ENCODE data around the gene WDR49.

WDR49 gene

DNA sequence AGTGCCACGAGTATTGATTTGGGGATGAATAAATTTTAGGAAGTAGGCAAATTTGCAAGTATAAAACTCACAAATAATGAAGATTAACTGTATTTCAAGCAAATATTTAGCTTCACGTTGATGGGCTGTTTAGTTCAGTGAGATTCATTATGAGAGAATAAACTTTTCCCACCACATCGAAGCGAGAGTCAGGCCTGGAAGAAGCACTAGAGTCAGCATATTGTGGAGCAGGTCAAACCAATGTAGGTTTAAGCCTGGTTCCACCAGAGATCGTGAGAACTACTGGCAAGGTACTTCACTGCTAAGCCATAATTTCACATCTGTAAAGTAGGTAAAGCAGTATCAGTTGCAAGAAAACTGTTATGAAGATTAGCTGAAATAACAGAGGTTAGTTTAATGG, 22.3 kb downstream of the WDR49 start:
- no peaks in the 10 kb centered on the region for H3K4me1 ChIP-seq (ENCODE audit: control insufficient read depth, insufficient read depth, low read length)
- CTCF ChIA-PET = no interaction called here

DNA sequence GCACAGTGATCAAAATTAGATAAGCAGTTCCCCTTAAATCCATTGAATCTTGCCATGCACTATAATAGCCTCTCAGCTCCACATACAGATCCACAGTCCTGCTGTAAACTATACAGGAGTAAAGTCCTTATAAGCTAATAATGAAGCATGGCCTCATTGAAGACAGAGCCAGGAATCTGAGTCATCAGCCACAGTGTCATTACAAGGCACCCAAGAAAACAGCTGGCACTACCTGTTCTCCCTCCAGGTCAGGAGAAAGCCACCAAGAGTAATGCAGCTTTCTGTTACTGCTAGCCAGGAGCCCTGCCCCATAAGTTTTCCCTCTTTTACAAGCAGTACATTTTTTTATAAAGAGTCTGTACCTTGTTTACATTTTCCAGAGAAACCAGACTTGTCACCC, 27.3 kb downstream of the WDR49 start:
- H3K4me1 ChIP-seq (ENCODE audit: control insufficient read depth, insufficient read depth, low read length) = no peaks in the 10 kb centered on the region
- ChIA-PET CTCF (interaction anchor here (0.7 kb wide), 1 partner anchor 12 kb away, joined by 3 read pairs; no protein-coding TSS in a partner anchor), POLR2A (no interaction called here)
- H3K4me3 ChIP-seq (ENCODE audit: low read depth, low read length) = no peak overlapping the region
- H3K27ac ChIP-seq (ENCODE audit: extremely low read depth, low read depth, low read length) = no peak overlapping the region
- TF ChIP-seq REPIN1 (tag by site-specific recombination; IDR thresholded peaks at IDR 0.05; ENCODE audit: low read depth) (no peak), ZBTB8A (tag by site-specific recombination; IDR thresholded peaks at IDR 0.05) (no peak), ZNF664 (tag by site-specific recombination; IDR thresholded peaks at IDR 0.05) (no peak), ZSCAN23 (tag by site-specific recombination; IDR thresholded peaks at IDR 0.05) (no peak), ZFHX2 (tag by site-specific recombination; conservative IDR thresholded peaks at IDR 0.05) (no peak), SP3 (tag by site-specific recombination; IDR thresholded peaks at IDR 0.05) (no peak), ZNF426 (tag by site-specific recombination; IDR thresholded peaks at IDR 0.05) (no peak), ZFP37 (tag by site-specific recombination; IDR thresholded peaks at IDR 0.05) (no peak), ZEB2 (tag by site-specific recombination; IDR thresholded peaks at IDR 0.05) (no peak), GFI1B (tag by site-specific recombination; IDR thresholded peaks at IDR 0.05) (no peak), ZNF37A (tag by site-specific recombination; IDR thresholded peaks at IDR 0.05) (no peak), ZNF223 (tag by site-specific recombination; IDR thresholded peaks at IDR 0.05) (no peak), ZNF19 (tag by site-specific recombination; IDR thresholded peaks at IDR 0.05; ENCODE audit: low read depth) (no peak), ZNF366 (tag by site-specific recombination; conservative IDR thresholded peaks at IDR 0.05) (no peak), ZNF585B (tag by site-specific recombination; IDR thresholded peaks at IDR 0.05) (no peak), ZNF174 (tag by site-specific recombination; IDR thresholded peaks at IDR 0.05) (no peak)
- TF ChIP-seq, protein P1, sequence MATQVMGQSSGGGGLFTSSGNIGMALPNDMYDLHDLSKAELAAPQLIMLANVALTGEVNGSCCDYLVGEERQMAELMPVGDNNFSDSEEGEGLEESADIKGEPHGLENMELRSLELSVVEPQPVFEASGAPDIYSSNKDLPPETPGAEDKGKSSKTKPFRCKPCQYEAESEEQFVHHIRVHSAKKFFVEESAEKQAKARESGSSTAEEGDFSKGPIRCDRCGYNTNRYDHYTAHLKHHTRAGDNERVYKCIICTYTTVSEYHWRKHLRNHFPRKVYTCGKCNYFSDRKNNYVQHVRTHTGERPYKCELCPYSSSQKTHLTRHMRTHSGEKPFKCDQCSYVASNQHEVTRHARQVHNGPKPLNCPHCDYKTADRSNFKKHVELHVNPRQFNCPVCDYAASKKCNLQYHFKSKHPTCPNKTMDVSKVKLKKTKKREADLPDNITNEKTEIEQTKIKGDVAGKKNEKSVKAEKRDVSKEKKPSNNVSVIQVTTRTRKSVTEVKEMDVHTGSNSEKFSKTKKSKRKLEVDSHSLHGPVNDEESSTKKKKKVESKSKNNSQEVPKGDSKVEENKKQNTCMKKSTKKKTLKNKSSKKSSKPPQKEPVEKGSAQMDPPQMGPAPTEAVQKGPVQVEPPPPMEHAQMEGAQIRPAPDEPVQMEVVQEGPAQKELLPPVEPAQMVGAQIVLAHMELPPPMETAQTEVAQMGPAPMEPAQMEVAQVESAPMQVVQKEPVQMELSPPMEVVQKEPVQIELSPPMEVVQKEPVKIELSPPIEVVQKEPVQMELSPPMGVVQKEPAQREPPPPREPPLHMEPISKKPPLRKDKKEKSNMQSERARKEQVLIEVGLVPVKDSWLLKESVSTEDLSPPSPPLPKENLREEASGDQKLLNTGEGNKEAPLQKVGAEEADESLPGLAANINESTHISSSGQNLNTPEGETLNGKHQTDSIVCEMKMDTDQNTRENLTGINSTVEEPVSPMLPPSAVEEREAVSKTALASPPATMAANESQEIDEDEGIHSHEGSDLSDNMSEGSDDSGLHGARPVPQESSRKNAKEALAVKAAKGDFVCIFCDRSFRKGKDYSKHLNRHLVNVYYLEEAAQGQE (tag by site-specific recombination; IDR thresholded peaks at IDR 0.05) = no peak
- TF ChIP-seq, protein P2, sequence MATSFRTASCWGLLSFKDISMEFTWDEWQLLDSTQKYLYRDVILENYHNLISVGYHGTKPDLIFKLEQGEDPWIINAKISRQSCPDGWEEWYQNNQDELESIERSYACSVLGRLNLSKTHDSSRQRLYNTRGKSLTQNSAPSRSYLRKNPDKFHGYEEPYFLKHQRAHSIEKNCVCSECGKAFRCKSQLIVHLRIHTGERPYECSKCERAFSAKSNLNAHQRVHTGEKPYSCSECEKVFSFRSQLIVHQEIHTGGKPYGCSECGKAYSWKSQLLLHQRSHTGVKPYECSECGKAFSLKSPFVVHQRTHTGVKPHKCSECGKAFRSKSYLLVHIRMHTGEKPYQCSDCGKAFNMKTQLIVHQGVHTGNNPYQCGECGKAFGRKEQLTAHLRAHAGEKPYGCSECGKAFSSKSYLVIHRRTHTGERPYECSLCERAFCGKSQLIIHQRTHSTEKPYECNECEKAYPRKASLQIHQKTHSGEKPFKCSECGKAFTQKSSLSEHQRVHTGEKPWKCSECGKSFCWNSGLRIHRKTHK (tag by site-specific recombination; IDR thresholded peaks at IDR 0.05) = no peak
- no peaks in the 10 kb centered on the region for H3K9me3 ChIP-seq (ENCODE audit: control insufficient read depth, insufficient read depth, low read depth, low read length)
- H3K36me3 ChIP-seq (ENCODE audit: control insufficient read depth in 2 of 2, insufficient read depth in 1 of 2, low read length in 2 of 2) = no peaks in the 10 kb centered on the region

More for the DNA sequence above, 22.3 kb downstream of the WDR49 start:
- no peak overlapping the region for H3K4me3 ChIP-seq (ENCODE audit: low read depth, low read length)
- no peak overlapping the region for H3K27ac ChIP-seq (ENCODE audit: extremely low read depth, low read depth, low read length)
- H3K9me3 ChIP-seq (ENCODE audit: control insufficient read depth, insufficient read depth, low read depth, low read length) = no peaks in the 10 kb centered on the region
- no peaks in the 10 kb centered on the region for H3K36me3 ChIP-seq (ENCODE audit: control insufficient read depth in 2 of 2, insufficient read depth in 1 of 2, low read length in 2 of 2)
- TF ChIP-seq ZNF549 (tag by site-specific recombination; IDR thresholded peaks at IDR 0.05) (no peak), ZBTB21 (tag by site-specific recombination; IDR thresholded peaks at IDR 0.05) (no peak), ZNF335 (tag by site-specific recombination; conservative IDR thresholded peaks at IDR 0.05) (no peak), ZNF133 (tag by site-specific recombination; IDR thresholded peaks at IDR 0.05) (no peak), ZFP3 (tag by site-specific recombination; IDR thresholded peaks at IDR 0.05; ENCODE audit: low read depth) (no peak), ZNF571 (tag by site-specific recombination; IDR thresholded peaks at IDR 0.05) (no peak)
- POLR2A ChIA-PET = no interaction called here

All from HEK293 (cell line).